ENCODE measurements around the gene GRM2.

Gene GRM2

DNA sequence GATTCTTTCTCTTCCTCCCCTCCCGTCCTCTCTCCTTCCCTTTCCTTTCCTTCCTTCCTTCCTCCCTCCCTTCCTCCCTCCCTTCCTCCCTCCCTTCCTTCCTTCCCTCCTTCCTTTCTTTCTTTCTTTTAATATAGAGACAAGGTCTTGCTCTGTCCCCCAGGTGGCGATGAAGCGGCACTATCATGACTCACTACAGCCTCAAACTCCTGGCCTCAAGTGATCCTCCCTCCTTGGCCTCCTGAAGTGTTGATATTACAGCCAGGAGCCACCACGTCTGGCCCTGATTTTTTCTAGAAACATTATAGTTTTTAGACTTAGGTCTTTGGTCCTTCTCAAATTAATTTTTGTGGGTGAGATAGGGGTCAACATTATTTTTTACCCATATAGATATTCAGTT lies 15.5 kb downstream of the GRM2 start:
- TF ChIP-seq TAF1 (IDR thresholded peaks at IDR 0.05; ENCODE audit: borderline replicate concordance, insufficient read depth, low read length): no peak
- no peak for TF ChIP-seq POLR2AphosphoS5 (IDR thresholded peaks at IDR 0.05; ENCODE audit: low read depth, low read length)
- TF ChIP-seq, protein P1, sequence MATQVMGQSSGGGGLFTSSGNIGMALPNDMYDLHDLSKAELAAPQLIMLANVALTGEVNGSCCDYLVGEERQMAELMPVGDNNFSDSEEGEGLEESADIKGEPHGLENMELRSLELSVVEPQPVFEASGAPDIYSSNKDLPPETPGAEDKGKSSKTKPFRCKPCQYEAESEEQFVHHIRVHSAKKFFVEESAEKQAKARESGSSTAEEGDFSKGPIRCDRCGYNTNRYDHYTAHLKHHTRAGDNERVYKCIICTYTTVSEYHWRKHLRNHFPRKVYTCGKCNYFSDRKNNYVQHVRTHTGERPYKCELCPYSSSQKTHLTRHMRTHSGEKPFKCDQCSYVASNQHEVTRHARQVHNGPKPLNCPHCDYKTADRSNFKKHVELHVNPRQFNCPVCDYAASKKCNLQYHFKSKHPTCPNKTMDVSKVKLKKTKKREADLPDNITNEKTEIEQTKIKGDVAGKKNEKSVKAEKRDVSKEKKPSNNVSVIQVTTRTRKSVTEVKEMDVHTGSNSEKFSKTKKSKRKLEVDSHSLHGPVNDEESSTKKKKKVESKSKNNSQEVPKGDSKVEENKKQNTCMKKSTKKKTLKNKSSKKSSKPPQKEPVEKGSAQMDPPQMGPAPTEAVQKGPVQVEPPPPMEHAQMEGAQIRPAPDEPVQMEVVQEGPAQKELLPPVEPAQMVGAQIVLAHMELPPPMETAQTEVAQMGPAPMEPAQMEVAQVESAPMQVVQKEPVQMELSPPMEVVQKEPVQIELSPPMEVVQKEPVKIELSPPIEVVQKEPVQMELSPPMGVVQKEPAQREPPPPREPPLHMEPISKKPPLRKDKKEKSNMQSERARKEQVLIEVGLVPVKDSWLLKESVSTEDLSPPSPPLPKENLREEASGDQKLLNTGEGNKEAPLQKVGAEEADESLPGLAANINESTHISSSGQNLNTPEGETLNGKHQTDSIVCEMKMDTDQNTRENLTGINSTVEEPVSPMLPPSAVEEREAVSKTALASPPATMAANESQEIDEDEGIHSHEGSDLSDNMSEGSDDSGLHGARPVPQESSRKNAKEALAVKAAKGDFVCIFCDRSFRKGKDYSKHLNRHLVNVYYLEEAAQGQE (IDR thresholded peaks at IDR 0.05; ENCODE audit: insufficient read depth in 1 of 2, low read depth in 2 of 2, low read length in 2 of 2): no peak
- no peak for TF ChIP-seq SIN3A (IDR thresholded peaks at IDR 0.05; ENCODE audit: borderline replicate concordance, insufficient read depth, low read length)
- no peak for TF ChIP-seq FOXP2 (optimal IDR thresholded peaks at IDR 0.05; ENCODE audit: borderline replicate concordance, extremely low read depth, extremely low read length, insufficient read depth)

DNA sequence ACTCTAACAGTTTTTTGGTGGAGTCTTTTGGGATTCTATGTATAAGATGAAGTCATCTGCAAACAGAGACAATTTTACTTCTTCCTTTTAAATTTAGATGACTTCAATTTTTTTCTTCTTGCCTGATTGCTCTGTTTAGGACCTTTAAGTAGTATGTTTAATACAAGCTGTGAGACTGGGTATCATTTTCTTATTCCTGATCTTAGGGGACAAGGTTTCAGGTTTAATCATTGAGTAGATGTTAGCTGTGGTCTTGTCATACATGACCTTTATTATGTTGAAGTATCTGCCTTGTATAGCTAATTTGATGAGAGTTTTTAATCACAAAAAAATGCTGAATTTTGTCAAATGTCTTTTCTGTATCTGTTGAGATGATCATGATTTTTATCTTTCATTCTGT lies 20.6 kb downstream of the GRM2 start:
- TF ChIP-seq TAF1 (IDR thresholded peaks at IDR 0.05; ENCODE audit: borderline replicate concordance, insufficient read depth, low read length) (no peak), FOXP2 (optimal IDR thresholded peaks at IDR 0.05; ENCODE audit: borderline replicate concordance, extremely low read depth, extremely low read length, insufficient read depth) (no peak), POLR2AphosphoS5 (IDR thresholded peaks at IDR 0.05; ENCODE audit: low read depth, low read length) (no peak), SIN3A (IDR thresholded peaks at IDR 0.05; ENCODE audit: borderline replicate concordance, insufficient read depth, low read length) (no peak)
- TF ChIP-seq, protein P1 (IDR thresholded peaks at IDR 0.05; ENCODE audit: insufficient read depth in 1 of 2, low read depth in 2 of 2, low read length in 2 of 2): no peak

DNA sequence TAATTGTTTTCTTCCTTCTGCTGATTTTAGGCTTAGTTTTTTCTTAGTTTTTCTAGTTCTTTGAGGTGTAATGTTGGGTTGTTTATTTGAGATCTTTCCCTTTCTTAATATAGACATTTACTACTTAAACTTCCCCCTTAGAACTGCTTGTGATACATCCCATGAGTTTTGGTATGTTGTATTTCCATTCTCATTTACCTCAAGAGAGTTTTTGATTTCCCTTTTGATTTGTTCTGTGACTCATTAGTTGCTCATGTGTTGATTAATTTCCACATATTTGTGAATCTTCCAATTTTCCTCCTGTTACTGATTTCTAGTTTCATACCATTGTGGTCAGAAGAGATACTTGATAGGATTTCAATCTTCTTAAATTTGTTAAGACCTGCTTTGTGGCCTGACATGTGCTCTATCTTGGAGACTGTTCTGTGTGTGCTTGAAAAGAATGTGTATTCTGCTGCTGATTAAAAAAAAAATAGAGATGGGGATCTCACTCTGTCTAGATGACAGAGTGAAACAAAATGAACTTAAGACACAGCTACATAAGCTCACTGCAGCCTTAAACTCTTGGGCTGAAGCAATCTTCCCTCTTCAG lies 22.3 kb downstream of the GRM2 start:
- TF ChIP-seq SIN3A (IDR thresholded peaks at IDR 0.05; ENCODE audit: borderline replicate concordance, insufficient read depth, low read length) (no peak), POLR2AphosphoS5 (IDR thresholded peaks at IDR 0.05; ENCODE audit: low read depth, low read length) (no peak), TAF1 (IDR thresholded peaks at IDR 0.05; ENCODE audit: borderline replicate concordance, insufficient read depth, low read length) (no peak), FOXP2 (optimal IDR thresholded peaks at IDR 0.05; ENCODE audit: borderline replicate concordance, extremely low read depth, extremely low read length, insufficient read depth) (no peak)
- TF ChIP-seq, protein P1 (IDR thresholded peaks at IDR 0.05; ENCODE audit: insufficient read depth in 1 of 2, low read depth in 2 of 2, low read length in 2 of 2): no peak

DNA sequence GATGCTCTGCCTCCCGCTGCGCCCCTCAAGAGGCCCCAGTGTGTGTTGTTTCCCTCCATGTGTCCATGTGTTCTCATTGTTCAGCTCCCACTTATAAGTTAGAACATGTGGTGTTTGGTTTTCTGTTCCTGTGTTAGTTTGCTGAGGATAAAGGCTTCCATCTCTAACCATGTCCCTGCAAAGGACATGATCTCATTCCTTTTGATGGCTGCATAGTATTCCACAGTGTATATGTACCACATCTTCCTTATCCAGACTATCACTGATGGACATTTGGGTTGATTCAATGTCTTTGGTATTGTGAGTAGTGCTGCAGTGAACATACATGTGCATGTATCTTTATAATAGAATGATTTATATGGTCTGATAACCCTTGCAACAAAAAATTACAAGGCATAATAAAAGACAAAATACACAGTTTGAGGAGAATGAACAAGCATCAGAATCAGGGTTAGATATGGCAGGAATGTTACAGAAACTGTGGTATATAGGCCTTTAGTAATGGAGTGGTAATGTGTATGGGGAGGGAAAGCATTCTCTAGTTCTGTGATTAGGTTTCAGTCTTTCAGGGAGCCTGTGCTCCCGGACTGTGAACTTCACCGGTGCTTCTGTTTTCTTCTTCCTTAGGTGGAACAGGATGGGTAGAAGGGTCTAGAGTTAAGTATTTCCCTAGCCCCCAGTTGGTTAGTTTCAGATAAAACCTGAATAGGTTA lies 27.1 kb downstream of the GRM2 start:
- TF ChIP-seq FOXP2 (optimal IDR thresholded peaks at IDR 0.05; ENCODE audit: borderline replicate concordance, extremely low read depth, extremely low read length, insufficient read depth): no peak

DNA sequence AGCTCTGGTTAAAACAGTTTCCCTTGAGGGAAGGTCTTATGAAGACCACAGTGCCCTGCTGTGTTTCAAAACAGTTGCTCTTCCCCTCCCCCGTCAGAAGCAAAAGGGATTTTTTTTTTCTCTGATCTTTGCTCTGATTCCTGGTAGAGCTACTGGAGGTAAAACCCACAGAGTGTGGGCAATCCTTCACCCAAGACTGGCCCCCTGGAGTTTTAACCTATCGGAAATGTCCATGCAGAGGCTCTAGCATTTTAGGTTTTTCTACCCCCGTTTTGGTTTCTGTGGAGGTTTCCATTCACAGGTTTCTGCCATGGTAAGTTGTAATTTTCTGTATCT lies 27.7 kb downstream of the GRM2 start:
- TF ChIP-seq TAF1 (IDR thresholded peaks at IDR 0.05; ENCODE audit: borderline replicate concordance, insufficient read depth, low read length) (no peak), FOXP2 (optimal IDR thresholded peaks at IDR 0.05; ENCODE audit: borderline replicate concordance, extremely low read depth, extremely low read length, insufficient read depth) (no peak), SIN3A (IDR thresholded peaks at IDR 0.05; ENCODE audit: borderline replicate concordance, insufficient read depth, low read length) (no peak), POLR2AphosphoS5 (IDR thresholded peaks at IDR 0.05; ENCODE audit: low read depth, low read length) (no peak)
- TF ChIP-seq, protein P1 (IDR thresholded peaks at IDR 0.05; ENCODE audit: insufficient read depth in 1 of 2, low read depth in 2 of 2, low read length in 2 of 2): no peak

Data from PFSK-1 (cell line).